Sigmoid colon (tissue), 7 donors: ENCODE data around the gene CFAP161. TPM values are rescaled to one million over a fixed set of nuclear protein-coding genes. Genes with fewer than 3 reads are reported as not detected.

ENCODE experiments used
- DNase-seq: peaks from one replicate; pipeline ENCODE4 v3.0.0-alpha.2; 2019
- H3K27ac ChIP-seq, 4 donors: fragments of 200-600 bp; sonication (generic); one replicate each; pipeline ENCODE4 v1.5.1; 2016 to 2019; ENCODE audit warnings: mild to moderate bottlenecking in 1 of 4
- H3K27me3 ChIP-seq, 3 donors: fragments of 200-600 bp; sonication (generic); one replicate each; pipeline ENCODE4 v1.5.1; 2019; ENCODE audit warnings: mild to moderate bottlenecking in 1 of 3
- H3K36me3 ChIP-seq, 4 donors: fragments of 200-600 bp; sonication (generic); one replicate each; pipeline ENCODE4 v1.5.1; 2016 to 2019
- H3K4me1 ChIP-seq, 4 donors: fragments of 200-600 bp; sonication (generic); one replicate each; pipeline ENCODE4 v1.5.1; 2017 to 2019
- H3K4me3 ChIP-seq, 4 donors: fragments of 200-600 bp; sonication (generic); one replicate each; pipeline ENCODE4 v1.5.1; 2017 to 2019; ENCODE audit warnings: mild to moderate bottlenecking in 2 of 4, moderate library complexity in 1 of 4
- H3K9me3 ChIP-seq, 4 donors: fragments of 200-600 bp in 3 of 4; sonication (generic) in 3 of 4; one replicate each; pipeline versions ENCODE4 v1.5.1 to v1.6.1; 2013 to 2019
- CTCF ChIP-seq, 4 experiments: fragments of 450-650 bp in 3 of 4; fragments of 200-600 bp in 1 of 4; IDR thresholded peaks; one replicate each; pipeline ENCODE4 v1.5.1; 2016 to 2019; ENCODE audit warnings: antibody characterized with exemption in 4 of 4, mild to moderate bottlenecking in 3 of 4, moderate library complexity in 2 of 4
- EP300 ChIP-seq, 4 donors: sonication (generic); formaldehyde crosslinking; IDR thresholded peaks; one replicate each; pipeline ENCODE4 v1.6.1; 2017; ENCODE audit warnings: antibody characterized with exemption in 4 of 4
- POLR2A ChIP-seq, 2 donors: fragments of 450-650 bp; IDR thresholded peaks; one replicate each; pipeline ENCODE4 v1.6.1; 2016; ENCODE audit warnings: antibody characterized with exemption in 2 of 2, mild to moderate bottlenecking in 2 of 2, moderate library complexity in 2 of 2
- POLR2AphosphoS5 ChIP-seq, 4 donors: sonication (generic); formaldehyde crosslinking; IDR thresholded peaks; one replicate each; pipeline ENCODE4 v1.6.1; 2017; ENCODE audit warnings: antibody characterized with exemption in 4 of 4
- WGBS, 2 donors: extraction: QIAGEN DNeasy Blood & Tissue Kit; methylation state at CpG; one replicate each; pipeline ENCODE4 v1.1.7; 2013; 5-methylcytosine and 5-hydroxymethylcytosine counted together
- intact Hi-C: fragments of 100-400 bp; cut with DNase I; formaldehyde crosslinking; loops from one replicate; pipeline ENCODE4 v1.15.1; 2023
- polyA plus RNA-seq, 3 donors: library from polyadenylated mRNA; stranded (reverse); fragments of 200-250 nt; gene quantifications; one replicate each; pipeline ENCODE4 v1.2.3, GENCODE V29; 2013
- total RNA-seq, 4 donors: library from RNA; depleted of rRNA; stranded (reverse); fragments of >200 nt; gene quantifications; one replicate each; pipeline ENCODE4 v1.1.0, GENCODE V29; 2016
- donor health status: healthy with polysubstance abuse.
- donor health status: Bipolar disorder and iron deficiency.
- donor health status: healthy.

CFAP161 gene
- total and polyA plus RNA-seq, 7 donors = 2.1 TPM; not detected in 6

GRCh38 chr15:81113861-81114291 is 20.2 kb upstream of the CFAP161 start:
- Histone ChIP-seq H3K4me3 (no peak overlapping the region), H3K9me3 (no peaks in the 10 kb centered on the region), H3K4me1 (no peaks in the 10 kb centered on the region), H3K36me3 (no peaks in the 10 kb centered on the region), H3K27ac (no peak overlapping the region), H3K27me3 (peaks cover 0 to 11% (median 0%) of the 10 kb centered on the region in 3 donors)
- TF ChIP-seq POLR2AphosphoS5 (IDR thresholded peaks at IDR 0.05) (no peak), CTCF (IDR thresholded peaks at IDR 0.05) (no peak), POLR2A (IDR thresholded peaks at IDR 0.05) (no peak), EP300 (IDR thresholded peaks at IDR 0.05) (no peak)
- intact Hi-C loops = loop anchor here (10.0 kb wide), 1 partner anchor 291 kb away; no protein-coding TSS in a partner anchor
- WGBS, 2 donors = 31 to 47% methylated on average over 3 of the region's 3 CpGs
- no peak for DNase-seq

DNA sequence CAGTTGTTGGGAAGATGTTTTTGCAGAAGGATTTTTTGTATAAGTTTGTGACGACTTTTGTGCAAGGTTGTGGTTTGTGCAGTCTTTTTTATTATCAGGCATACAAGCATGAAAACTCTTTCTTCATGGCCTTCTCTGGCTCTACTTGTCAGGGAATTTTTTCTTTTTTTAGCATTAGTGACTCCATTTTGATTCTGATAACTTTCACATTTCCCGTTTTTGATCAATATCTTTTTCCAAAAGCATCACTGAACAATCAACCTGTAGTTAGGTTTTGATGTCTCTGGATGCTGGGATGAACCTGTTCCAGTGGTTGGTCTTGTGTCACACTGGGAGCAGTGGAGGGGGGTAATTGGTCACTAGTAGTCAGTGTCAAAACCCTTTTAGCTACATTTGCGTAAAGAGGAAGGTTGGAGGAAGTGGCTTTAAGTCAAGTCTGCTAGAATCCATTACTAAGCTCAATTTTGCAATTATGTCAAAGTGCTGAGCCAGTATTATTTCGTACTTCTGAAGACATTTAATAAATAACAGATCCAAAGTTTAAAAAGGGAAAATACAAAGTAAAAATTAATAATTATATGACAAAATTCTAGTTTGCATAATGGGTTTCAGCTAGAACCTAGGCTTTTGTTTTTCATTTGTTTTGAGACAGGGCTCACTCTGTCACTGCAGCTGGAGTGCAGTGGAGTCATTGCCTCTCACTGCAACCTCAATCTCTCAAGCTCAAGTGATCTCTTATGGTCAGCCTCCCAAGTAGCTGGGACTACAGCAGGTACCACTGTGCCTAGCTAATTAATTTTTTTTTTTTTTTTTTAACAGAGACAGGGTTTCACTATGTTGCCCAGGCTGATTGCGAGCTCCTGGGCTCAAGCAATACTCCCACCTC is 18.8 kb upstream of the CFAP161 start:
- 82 to 86% methylated on average over 5 of the region's 5 CpGs for WGBS, 2 donors
- DNase-seq = no peak
- Histone ChIP-seq H3K4me1 (no peaks in the 10 kb centered on the region), H3K27me3 (peaks cover 0 to 25% (median 0%) of the 10 kb centered on the region in 3 donors), H3K27ac (no peak overlapping the region), H3K36me3 (no peaks in the 10 kb centered on the region), H3K9me3 (no peaks in the 10 kb centered on the region), H3K4me3 (no peak overlapping the region)
- no peak for TF ChIP-seq CTCF (IDR thresholded peaks at IDR 0.05)
- no peak for TF ChIP-seq EP300 (IDR thresholded peaks at IDR 0.05)
- no peak for TF ChIP-seq POLR2AphosphoS5 (IDR thresholded peaks at IDR 0.05)
- no peak for TF ChIP-seq POLR2A (IDR thresholded peaks at IDR 0.05)
- intact Hi-C loops = loop anchor here (10.0 kb wide), 1 partner anchor 290 kb away; no protein-coding TSS in a partner anchor

DNA sequence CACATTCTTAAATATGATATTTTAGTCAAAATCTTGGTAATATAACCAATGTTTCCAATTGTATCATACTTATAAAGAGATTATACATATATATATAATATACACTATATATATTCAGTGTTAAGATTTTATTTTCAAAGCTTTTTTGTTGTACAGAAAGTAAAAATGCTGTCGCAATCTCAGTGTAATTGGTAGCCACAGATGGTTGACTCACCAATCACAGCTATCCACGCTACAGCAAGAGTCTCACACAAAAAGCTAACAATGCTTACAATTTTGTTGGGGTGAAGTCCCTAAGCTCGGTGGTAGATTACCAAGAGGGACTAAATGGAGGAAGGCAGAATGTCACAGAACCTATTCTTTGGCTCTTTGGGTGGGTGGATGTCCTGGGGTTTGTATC is 16.9 kb upstream of the CFAP161 start:
- TF ChIP-seq CTCF (IDR thresholded peaks at IDR 0.05) = no peak
- TF ChIP-seq POLR2AphosphoS5 (IDR thresholded peaks at IDR 0.05) = no peak
- TF ChIP-seq POLR2A (IDR thresholded peaks at IDR 0.05) = no peak
- TF ChIP-seq EP300 (IDR thresholded peaks at IDR 0.05) = no peak
- intact Hi-C loops = loop anchor here (10.0 kb wide), 1 partner anchor 288 kb away; no protein-coding TSS in a partner anchor
- Histone ChIP-seq H3K27me3 (peaks cover 0 to 26% (median 4%) of the 10 kb centered on the region in 3 donors), H3K4me3 (no peak overlapping the region), H3K27ac (no peak overlapping the region), H3K4me1 (no peaks in the 10 kb centered on the region), H3K9me3 (no peaks in the 10 kb centered on the region), H3K36me3 (no peaks in the 10 kb centered on the region)
- 78 to 88% methylated on average over 3 of the region's 3 CpGs for WGBS, 2 donors
- no peak for DNase-seq

GRCh38 chr15:81117581-81117980 is 16.5 kb upstream of the CFAP161 start:
- no peaks in the 10 kb centered on the region for H3K9me3 ChIP-seq
- no peaks in the 10 kb centered on the region for H3K36me3 ChIP-seq
- H3K27me3 ChIP-seq = peaks cover 0 to 26% (median 4%) of the 10 kb centered on the region in 3 donors
- WGBS, 2 donors = 80% methylated on average over 3 of the region's 3 CpGs
- no peak overlapping the region for H3K27ac ChIP-seq
- TF ChIP-seq CTCF (IDR thresholded peaks at IDR 0.05) (no peak), POLR2A (IDR thresholded peaks at IDR 0.05) (no peak), EP300 (IDR thresholded peaks at IDR 0.05) (no peak), POLR2AphosphoS5 (IDR thresholded peaks at IDR 0.05) (no peak)
- no peaks in the 10 kb centered on the region for H3K4me1 ChIP-seq
- H3K4me3 ChIP-seq = no peak overlapping the region
- no peak for DNase-seq
- intact Hi-C loops = loop anchor here (10.0 kb wide), 1 partner anchor 287 kb away; no protein-coding TSS in a partner anchor
